NCI-H345 (cell line): ENCODE data around the gene LAMA2.

Source experiments
- DNase-seq: peaks from one replicate; lab custom pipeline; 2025; lab: John Stamatoyannopoulos, UW

Gene LAMA2

DNA sequence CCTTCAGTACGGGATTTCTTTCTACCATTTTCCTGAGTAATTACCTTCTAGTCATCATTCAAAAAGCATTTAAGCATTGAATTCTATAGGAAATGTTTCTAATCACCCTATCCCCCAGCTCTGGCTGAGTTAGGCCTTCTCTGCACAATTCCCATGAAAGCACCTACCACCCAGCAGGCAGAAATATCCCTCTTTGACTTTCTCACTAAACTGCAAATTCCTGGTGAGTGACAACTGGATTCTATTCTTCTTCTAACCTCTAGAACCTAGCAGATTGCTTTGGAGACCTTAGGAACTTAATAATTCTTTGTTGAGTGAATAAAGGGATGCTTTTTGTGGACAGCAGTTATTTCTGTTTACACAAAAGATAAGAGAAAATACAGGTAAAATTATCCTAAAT is 328.7 kb downstream of the LAMA2 start:
- no peak for DNase-seq

GRCh38 chr6:129212081-129212480 is 329.1 kb downstream of the LAMA2 start:
- DNase-seq = no peak

DNA sequence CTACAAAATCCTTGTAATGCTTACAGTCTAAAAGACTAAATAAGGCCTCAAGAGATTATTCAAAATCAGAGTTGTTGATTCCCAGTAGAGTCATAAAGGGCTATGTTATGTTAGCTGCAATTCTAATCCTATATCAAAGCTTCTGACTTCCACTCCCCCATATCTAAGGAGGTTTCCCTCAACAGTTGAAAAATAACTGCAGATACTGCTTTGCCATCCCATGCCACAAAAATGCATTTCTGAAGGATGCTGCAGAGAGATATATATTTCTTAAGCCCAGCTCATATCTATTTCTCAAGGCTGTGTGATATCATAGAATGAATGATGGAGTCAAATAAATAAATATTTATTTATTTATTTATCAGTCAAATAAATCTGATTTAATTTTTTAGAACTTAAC is 332.3 kb downstream of the LAMA2 start:
- DNase-seq = no peak

DNA sequence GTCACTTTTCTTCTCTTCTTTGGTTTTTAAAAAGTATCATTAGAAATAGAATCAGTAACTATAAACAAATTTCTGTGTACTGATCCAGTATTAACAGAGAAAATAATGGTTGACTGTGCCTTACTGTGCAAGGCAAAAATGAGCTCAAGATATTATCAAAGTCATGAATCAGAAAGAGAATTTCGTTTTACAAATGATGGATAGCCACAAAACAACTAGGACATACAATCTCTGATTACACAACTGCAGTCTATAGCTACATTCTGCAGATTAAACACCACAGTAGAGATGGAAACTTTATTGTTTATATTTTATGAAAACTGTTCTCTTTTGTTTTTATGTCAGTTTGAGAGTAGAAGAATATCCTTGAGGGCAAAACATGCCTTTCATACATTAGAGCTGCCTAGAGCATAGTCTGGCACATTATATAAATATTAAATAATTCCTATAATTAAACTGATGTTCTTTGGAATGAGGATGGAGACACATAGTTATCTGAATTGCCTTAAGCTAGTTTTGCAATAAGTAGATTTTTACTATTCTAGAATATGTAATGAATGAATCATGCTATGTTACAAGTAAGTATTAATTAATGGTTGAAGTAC is 333.1 kb downstream of the LAMA2 start:
- DNase-seq = no peak

- DNase-seq = no peak
Observed at GRCh38 chr6:129217701-129218100, 334.8 kb downstream of the LAMA2 start.

DNA sequence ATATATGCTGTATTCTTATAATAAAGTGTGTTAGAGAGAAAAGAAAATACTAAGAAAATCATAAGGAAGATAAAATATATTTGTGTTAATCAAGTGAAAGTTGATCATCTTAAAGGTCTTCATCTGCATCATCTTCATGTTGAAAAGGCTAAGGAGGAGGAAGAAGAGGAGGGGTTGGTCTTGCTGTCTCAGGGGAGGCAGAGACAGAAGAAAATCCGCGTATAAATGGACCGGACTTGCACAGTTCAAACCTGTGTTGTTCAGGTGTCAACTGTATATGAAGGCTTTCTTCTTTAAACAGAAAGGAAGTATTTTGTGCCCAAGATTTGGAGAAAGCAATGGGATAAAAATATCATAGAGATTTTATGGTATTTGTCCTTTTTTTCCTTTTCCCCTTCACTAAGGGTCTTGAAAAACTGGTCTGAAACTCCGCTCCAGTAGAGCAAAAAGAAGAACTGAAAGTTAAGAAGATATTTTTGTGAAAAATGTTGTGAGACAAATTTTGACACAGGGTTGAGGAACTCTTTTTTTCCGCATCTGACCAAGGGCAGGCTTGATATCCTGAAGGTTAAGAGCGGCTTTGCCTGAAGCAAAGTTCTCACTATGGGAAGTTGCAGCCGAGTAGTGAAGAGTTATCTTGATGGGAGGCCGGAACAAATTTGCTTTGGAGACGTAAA is 350.7 kb downstream of the LAMA2 start:
- DNase-seq = no peak

GRCh38 chr6:129235167-129236000 is 352.4 kb downstream of the LAMA2 start:
- DNase-seq = no peak

DNA sequence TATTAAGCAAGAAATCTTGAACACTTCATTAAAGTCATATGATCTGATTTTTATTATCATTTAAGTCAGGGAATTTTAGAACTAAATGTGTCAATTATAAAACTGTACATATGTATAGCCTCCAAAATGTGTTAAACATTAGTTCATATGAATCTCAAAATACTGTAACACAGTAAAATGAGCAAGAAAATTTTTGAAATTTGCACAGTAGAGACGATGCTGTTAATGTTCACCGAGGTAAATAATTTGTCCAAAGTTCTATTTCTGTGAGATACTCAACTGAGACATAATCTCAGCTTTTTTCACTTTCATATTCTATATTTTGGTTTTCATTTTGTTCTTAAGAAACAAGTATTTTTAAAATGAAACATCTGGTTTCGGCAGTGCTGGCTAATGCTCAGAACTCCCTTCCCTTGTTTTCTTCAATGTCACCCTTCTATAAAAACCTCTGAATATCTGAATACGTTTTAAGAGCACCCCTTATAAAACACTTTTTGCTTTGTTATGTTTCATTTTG is 353.1 kb downstream of the LAMA2 start:
- no peak for DNase-seq

DNA sequence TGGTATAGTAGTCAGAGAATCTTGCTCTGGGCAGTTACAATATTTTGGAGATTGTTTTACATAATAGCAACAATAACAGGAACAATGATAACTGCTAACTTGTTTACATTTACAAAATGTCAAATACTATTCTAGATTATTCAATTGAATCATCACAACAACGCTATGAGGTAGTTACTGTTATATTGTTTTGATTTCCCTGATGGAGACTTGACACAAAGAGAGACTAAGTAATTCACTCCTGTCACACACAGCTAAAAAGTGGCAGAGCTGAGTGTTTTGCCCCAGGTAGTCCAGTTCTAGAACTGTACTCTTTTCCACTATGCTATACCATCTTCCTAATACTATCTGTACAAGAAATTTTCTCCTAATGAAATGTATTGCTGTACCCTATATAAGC is 356.1 kb downstream of the LAMA2 start:
- no peak for DNase-seq

- no peak for DNase-seq
Observed at GRCh38 chr6:129239825-129240491, 357.0 kb downstream of the LAMA2 start.

DNA sequence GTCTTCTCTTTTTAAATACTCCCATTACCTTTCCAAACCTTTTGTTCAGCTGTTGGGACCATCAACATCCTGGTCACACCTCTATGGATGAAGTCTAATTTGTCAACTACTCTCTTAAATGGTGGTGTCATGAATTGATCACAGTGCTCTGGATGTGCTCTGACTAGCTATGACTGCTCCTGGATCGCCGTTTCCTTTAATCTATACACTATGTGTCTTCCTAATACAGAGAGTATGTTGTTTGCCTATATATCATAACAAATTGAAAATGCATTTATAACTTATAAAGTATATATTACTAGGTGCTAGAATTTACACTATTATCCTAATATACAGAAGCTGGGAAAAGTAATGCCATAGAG is 357.5 kb downstream of the LAMA2 start:
- DNase-seq = no peak

DNA sequence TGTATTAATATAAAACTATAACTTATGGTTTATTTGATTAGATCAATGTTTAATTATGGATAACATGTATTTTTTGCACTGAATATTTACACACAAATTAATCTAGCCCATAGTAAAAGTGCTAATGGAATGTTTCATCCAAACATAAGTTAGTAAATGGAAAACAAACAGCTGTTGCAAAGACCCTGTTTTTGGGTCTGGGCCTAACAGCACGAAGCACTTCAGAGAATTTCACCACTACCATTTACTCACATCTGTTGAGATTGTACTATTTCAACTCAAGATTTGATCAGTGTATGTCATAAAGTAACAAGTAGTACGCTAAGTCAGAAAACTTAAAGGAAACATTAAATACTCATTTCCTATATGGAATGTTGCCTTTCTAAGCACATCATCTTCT is 359.6 kb downstream of the LAMA2 start:
- no peak for DNase-seq

DNA sequence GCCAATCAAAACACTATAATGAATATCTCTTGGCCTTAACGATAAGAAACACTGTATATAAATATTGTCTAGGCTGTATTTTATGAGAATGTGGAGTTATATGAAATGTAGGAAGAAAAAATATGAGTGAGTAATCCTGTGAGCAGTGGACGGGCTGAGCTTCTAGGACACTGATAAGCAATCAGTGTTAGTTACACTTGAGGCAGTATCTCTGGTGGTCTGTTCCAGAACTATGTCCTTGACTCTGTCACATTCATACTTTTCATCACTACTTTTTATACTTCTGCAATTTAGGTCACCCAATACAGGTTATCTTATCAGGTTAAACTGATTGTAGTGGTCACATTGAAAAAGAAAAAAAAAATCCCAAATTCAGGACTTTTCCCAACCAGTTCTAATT is 360.4 kb downstream of the LAMA2 start:
- no peak for DNase-seq

DNA sequence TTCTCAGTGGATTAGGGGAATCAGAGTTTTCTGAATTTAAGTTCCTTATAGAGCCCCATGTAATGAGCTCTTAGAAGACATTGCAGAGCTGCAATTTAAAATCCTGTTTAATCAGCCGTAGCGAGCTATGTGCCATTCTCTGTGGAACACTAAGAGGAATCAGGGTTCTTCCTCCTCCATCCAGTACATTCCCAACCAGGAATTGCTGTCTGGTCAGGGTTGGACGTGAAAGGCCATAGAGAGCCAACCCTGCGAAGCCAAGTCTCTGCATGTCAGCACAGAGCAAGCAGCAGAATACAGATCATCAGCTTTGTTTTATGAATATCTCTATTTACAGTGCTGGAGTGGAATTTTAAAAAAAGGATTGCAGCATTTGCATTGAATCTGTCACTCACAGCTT is 366.0 kb downstream of the LAMA2 start:
- no peak for DNase-seq

DNA sequence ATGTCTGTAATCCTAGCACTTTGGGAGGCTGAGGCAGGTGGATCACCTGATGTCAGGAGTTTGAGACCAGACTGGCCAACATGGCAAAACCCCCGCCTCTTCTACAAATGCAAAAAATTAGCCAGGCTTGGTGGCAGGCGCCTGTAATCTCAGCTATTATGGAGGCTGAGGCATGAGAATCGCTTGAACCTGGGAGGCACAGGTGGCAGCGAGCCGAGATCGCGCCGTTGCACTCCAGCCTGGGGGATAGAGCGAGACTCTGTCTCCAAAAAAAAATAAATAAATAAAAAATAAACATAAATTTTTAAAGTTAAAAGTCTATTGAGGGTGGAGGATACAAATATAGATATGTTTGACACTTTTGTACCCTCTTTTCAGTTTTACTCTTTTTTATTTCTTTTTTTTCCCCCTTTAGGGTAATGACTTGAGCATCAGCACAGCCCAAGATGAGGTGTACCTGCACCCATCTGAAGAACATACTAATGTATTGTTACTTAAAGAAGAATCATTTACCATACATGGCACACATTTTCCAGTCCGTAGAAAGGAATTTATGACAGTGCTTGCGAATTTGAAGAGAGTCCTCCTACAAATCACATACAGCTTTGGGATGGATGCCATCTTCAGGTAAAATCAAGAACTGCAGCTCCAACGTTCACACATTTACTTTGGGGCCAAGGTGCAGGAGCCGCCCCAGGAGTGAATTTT is 368.9 kb downstream of the LAMA2 start:
- DNase-seq = peak; percentile 27

DNA sequence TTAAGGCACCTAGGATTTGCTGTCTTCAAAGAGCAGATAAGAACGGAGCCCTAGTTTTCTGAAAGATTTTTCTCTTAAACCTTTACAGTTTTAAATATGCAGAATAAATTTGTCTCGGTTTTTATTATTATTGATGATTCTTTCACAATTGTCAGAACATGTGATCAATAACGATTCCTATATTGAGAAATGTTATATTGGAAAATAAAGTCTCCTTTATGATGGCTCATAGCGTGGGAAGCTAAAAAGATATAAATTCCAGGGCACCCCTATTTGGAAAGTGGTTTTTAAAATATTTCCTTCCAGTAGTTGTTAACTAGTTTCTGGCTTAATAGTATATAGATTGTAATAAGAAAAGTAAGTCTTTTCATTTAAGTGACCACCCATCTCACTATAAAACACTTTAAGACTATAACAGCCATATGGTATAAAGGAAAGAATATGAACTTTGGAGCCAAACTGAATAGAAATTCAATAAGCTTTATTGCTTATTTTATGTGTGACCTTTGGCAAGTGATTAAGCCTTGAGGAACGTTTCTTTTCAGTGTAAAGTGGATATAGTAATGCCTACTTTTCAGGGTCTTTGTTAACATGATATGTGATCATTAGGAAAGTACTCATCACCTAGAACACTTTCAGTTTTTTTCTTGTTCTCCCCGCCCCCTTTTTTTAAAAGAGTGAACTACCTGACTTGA is 369.6 kb downstream of the LAMA2 start:
- DNase-seq = no peak

- no peak for DNase-seq
Observed at GRCh38 chr6:129253242-129253641, 370.3 kb downstream of the LAMA2 start.

- no peak for DNase-seq
Observed at GRCh38 chr6:129253727-129254126, 370.8 kb downstream of the LAMA2 start.

DNA sequence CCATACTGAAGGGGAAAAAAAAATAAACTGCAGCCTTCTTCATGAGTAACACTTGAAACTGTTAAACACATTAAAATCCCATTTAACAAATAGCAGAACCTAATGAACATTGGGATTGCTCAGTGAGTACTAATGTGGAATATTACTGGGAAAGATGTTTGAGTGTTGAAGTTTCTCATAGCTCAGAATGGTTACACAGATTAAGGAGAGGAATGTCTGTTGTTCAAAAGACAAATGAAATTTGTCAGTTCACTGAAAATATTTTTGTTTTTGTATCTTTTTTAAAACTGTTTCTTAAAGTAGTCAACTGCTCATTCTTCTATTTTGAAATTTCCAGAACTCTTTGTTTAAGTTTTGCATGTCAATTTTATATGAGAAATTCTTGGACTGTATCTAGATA is 374.3 kb downstream of the LAMA2 start:
- DNase-seq = no peak

GRCh38 chr6:129262661-129263060 is 379.7 kb downstream of the LAMA2 start:
- no peak for DNase-seq

GRCh38 chr6:129263176-129263575 is 380.2 kb downstream of the LAMA2 start:
- DNase-seq = no peak
